Panc1 (cell line): ENCODE results near the gene FCGR3A.
"Not testable (repeated sequence)": the region's sequence is repeated elsewhere in the genome, so short reads cannot be mapped to it uniquely, and the experiment has no call there.

Experiments
- CTCF ChIP-seq: fragments of 450-650 bp; IDR thresholded peaks from 2 replicates; pipeline ENCODE4 v1.5.1; 2017; ENCODE audit warnings: mild to moderate bottlenecking
- POLR2AphosphoS5 ChIP-seq: IDR thresholded peaks from 2 replicates; pipeline ENCODE4 v1.6.1; 2012; ENCODE audit warnings: mild to moderate bottlenecking, low read depth, low read length, moderate library complexity
- SIN3A ChIP-seq: IDR thresholded peaks from 2 replicates; pipeline ENCODE4 v1.6.1; 2012; ENCODE audit warnings: low read depth, mild to moderate bottlenecking, low read length, moderate library complexity, borderline replicate concordance; ENCODE audit not compliant: insufficient read depth
- TCF7L2 ChIP-seq: IDR thresholded peaks from 2 replicates; pipeline ENCODE4 v1.6.1; 2011; ENCODE audit warnings: mild to moderate bottlenecking, low read depth, low read length, inconsistent platforms
- TF ChIP-seq, protein P1 (sequence below), 2 experiments: IDR thresholded peaks; 2 replicates each; pipeline ENCODE4 v1.6.1; 2011 to 2012; ENCODE audit warnings: low read depth in 2 of 2, control low read depth in 1 of 2, low read length in 1 of 2, mild to moderate bottlenecking in 1 of 2, moderate library complexity in 1 of 2; ENCODE audit not compliant: insufficient read depth in 1 of 2

GRCh38 chr1:161525321-161525720, 24.3 kb downstream of the FCGR3A start:
- TF ChIP-seq CTCF, POLR2AphosphoS5, SIN3A, TCF7L2: not testable (repeated sequence)
- TF ChIP-seq, protein P1, sequence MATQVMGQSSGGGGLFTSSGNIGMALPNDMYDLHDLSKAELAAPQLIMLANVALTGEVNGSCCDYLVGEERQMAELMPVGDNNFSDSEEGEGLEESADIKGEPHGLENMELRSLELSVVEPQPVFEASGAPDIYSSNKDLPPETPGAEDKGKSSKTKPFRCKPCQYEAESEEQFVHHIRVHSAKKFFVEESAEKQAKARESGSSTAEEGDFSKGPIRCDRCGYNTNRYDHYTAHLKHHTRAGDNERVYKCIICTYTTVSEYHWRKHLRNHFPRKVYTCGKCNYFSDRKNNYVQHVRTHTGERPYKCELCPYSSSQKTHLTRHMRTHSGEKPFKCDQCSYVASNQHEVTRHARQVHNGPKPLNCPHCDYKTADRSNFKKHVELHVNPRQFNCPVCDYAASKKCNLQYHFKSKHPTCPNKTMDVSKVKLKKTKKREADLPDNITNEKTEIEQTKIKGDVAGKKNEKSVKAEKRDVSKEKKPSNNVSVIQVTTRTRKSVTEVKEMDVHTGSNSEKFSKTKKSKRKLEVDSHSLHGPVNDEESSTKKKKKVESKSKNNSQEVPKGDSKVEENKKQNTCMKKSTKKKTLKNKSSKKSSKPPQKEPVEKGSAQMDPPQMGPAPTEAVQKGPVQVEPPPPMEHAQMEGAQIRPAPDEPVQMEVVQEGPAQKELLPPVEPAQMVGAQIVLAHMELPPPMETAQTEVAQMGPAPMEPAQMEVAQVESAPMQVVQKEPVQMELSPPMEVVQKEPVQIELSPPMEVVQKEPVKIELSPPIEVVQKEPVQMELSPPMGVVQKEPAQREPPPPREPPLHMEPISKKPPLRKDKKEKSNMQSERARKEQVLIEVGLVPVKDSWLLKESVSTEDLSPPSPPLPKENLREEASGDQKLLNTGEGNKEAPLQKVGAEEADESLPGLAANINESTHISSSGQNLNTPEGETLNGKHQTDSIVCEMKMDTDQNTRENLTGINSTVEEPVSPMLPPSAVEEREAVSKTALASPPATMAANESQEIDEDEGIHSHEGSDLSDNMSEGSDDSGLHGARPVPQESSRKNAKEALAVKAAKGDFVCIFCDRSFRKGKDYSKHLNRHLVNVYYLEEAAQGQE (IDR thresholded peaks at IDR 0.05; ENCODE audit: insufficient read depth in 1 of 2, low read depth in 2 of 2, low read length in 1 of 2), result not testable (repeated sequence)
